Measurements from ENCODE around the gene DNAI1. TPM values are rescaled to one million over a fixed set of nuclear protein-coding genes. Genes with fewer than 3 reads are reported as not detected.

The DNAI1 gene
- total RNA-seq, 1 experiment from 2014 or later = 2.2 TPM

DNA sequence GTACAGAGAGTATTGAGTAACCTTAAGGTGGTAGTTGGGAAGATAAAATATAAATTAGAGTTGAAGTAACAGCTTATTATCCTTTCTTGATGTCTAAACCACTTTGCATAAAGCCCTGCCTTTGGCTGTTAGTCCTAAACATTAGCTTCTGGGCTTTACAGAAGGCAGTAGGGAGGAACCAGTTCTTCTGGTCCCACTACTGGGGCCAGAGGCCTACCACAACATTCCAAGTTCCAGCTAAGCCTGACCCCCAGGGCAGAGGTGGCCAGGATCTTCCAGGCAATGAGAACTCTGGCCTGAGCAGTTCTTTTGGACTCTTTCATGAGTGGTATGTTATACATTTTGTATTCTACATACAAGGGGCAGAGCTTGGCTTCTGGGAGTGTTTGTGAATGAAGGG lies 26.1 kb downstream of the DNAI1 start:
- Histone ChIP-seq H3K27me3 (ENCODE audit: control insufficient read depth, insufficient read depth, low read length) (no peaks in the 10 kb centered on the region; the same call in 1 of the 2 replicates), H3K9me3 (ENCODE audit: control insufficient read depth, insufficient read depth, low read depth, low read length) (no peaks in the 10 kb centered on the region), H3K27ac (ENCODE audit: low read length) (no peak overlapping the region), H3K4me1 (ENCODE audit: control insufficient read depth, insufficient read depth, low read length) (no peaks in the 10 kb centered on the region), H3K36me3 (ENCODE audit: control insufficient read depth, insufficient read depth, low read length) (no peaks in the 10 kb centered on the region), H3K4me3 (ENCODE audit: low read depth in 2 of 2, low read length in 2 of 2) (no peak overlapping the region)
- ChIA-PET CTCF (no interaction called here), POLR2A (no interaction called here)
- intact Hi-C loops (cut with micrococcal nuclease; ENCODE audit: unreplicated experiment) (loop anchor here (2.0 kb wide), 1 partner anchor 20 kb away; no protein-coding TSS in a partner anchor), in situ Hi-C loops (cut with HindIII; ENCODE audit: low pct_unique_long_range_greater_than_20kb, low sequenced_read_pairs) (no loop called here)
- DNase-seq (ENCODE audit: low read depth, low spot score) (no peak), ATAC-seq (no peak)
- BruUV-seq (replicated peaks) = no TSS peak
- TF ChIP-seq SIN3A (IDR thresholded peaks at IDR 0.05; ENCODE audit: borderline replicate concordance, insufficient read depth, low read depth, low read length) = no peak
- TF ChIP-seq, protein P1, sequence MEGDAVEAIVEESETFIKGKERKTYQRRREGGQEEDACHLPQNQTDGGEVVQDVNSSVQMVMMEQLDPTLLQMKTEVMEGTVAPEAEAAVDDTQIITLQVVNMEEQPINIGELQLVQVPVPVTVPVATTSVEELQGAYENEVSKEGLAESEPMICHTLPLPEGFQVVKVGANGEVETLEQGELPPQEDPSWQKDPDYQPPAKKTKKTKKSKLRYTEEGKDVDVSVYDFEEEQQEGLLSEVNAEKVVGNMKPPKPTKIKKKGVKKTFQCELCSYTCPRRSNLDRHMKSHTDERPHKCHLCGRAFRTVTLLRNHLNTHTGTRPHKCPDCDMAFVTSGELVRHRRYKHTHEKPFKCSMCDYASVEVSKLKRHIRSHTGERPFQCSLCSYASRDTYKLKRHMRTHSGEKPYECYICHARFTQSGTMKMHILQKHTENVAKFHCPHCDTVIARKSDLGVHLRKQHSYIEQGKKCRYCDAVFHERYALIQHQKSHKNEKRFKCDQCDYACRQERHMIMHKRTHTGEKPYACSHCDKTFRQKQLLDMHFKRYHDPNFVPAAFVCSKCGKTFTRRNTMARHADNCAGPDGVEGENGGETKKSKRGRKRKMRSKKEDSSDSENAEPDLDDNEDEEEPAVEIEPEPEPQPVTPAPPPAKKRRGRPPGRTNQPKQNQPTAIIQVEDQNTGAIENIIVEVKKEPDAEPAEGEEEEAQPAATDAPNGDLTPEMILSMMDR (IDR thresholded peaks at IDR 0.05) = no peak
- no peak for TF ChIP-seq TCF7L2 (IDR thresholded peaks at IDR 0.05; ENCODE audit: low read depth, low read length)
- TF ChIP-seq, protein P2, sequence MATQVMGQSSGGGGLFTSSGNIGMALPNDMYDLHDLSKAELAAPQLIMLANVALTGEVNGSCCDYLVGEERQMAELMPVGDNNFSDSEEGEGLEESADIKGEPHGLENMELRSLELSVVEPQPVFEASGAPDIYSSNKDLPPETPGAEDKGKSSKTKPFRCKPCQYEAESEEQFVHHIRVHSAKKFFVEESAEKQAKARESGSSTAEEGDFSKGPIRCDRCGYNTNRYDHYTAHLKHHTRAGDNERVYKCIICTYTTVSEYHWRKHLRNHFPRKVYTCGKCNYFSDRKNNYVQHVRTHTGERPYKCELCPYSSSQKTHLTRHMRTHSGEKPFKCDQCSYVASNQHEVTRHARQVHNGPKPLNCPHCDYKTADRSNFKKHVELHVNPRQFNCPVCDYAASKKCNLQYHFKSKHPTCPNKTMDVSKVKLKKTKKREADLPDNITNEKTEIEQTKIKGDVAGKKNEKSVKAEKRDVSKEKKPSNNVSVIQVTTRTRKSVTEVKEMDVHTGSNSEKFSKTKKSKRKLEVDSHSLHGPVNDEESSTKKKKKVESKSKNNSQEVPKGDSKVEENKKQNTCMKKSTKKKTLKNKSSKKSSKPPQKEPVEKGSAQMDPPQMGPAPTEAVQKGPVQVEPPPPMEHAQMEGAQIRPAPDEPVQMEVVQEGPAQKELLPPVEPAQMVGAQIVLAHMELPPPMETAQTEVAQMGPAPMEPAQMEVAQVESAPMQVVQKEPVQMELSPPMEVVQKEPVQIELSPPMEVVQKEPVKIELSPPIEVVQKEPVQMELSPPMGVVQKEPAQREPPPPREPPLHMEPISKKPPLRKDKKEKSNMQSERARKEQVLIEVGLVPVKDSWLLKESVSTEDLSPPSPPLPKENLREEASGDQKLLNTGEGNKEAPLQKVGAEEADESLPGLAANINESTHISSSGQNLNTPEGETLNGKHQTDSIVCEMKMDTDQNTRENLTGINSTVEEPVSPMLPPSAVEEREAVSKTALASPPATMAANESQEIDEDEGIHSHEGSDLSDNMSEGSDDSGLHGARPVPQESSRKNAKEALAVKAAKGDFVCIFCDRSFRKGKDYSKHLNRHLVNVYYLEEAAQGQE (IDR thresholded peaks at IDR 0.05; ENCODE audit: insufficient read depth in 1 of 2, low read depth in 2 of 2, low read length in 1 of 2) = no peak
- TF ChIP-seq POLR2AphosphoS5 (IDR thresholded peaks at IDR 0.05; ENCODE audit: low read depth, low read length) = no peak

DNA sequence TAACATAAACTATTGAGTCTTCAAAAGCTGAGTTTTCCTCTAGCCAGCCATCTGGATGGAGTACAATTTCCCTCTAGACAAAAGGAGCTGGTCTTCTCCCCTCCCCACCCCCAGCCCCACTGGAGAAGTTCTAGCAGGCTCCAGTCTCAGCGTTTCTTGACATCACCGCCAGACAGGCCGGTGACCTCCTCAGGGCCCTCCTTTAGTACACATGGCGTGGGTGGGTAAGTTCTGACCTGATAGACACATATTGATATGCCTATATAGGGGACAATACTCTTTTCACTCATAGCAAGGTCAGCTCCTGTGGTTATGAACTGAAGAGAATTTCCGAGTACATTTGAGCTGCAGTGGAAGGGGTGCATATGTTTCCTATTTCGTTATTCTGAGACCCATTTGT lies 27.2 kb downstream of the DNAI1 start:
- ATAC-seq (no peak), DNase-seq (ENCODE audit: low read depth, low spot score) (no peak)
- Histone ChIP-seq H3K36me3 (ENCODE audit: control insufficient read depth, insufficient read depth, low read length) (no peaks in the 10 kb centered on the region), H3K4me1 (ENCODE audit: control insufficient read depth, insufficient read depth, low read length) (no peaks in the 10 kb centered on the region), H3K9me3 (ENCODE audit: control insufficient read depth, insufficient read depth, low read depth, low read length) (no peaks in the 10 kb centered on the region), H3K27me3 (ENCODE audit: control insufficient read depth, insufficient read depth, low read length) (no peaks in the 10 kb centered on the region; the same call in 1 of the 2 replicates), H3K4me3 (ENCODE audit: low read depth in 2 of 2, low read length in 2 of 2) (no peak overlapping the region), H3K27ac (ENCODE audit: low read length) (no peak overlapping the region)
- intact Hi-C loops (cut with micrococcal nuclease; ENCODE audit: unreplicated experiment) = loop anchor here (2.0 kb wide), 1 partner anchor 21 kb away; no protein-coding TSS in a partner anchor
- CTCF ChIA-PET = no interaction called here
- BruUV-seq (replicated peaks) = no TSS peak
- POLR2A ChIA-PET = no interaction called here
- TF ChIP-seq, protein P2 (IDR thresholded peaks at IDR 0.05; ENCODE audit: insufficient read depth in 1 of 2, low read depth in 2 of 2, low read length in 1 of 2) = no peak
- TF ChIP-seq, protein P1 (IDR thresholded peaks at IDR 0.05) = no peak
- in situ Hi-C loops (cut with HindIII; ENCODE audit: low pct_unique_long_range_greater_than_20kb, low sequenced_read_pairs) = no loop called here
